ENCODE measurements around the gene CD7.

DNA sequence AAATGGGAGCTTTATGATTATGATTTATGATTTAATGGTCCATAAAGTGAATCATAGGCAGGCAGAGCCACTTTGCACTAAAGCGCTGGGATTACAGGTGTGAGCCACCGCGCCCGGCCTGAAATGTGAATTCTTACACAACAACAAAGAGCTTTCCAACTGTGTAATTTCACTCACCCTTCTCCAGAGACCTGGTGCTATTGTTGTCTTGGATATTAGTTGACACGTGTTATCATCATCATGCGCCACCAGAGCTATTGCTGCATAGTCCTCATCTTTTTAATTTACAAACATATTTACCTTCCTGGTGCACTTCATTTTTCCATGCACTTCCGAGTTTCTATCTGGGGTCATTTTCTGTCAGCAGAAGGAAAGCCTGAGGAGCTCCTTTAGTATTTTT is 49.3 kb upstream of the CD7 start:
- no peak for TF ChIP-seq EZH2 (IDR thresholded peaks at IDR 0.05)
- no peak for TF ChIP-seq POLR2AphosphoS5 (IDR thresholded peaks at IDR 0.05; ENCODE audit: borderline replicate concordance, low read depth, low read length)

Measured in SK-N-MC (cell line).